Measurements from ENCODE around the gene CPS1. TPM values are rescaled to one million over a fixed set of nuclear protein-coding genes. Genes with fewer than 3 reads are reported as not detected.

Gene CPS1
- 1 to 10 TPM; 2.5 to 4.7 (median 3.2) TPM for polyA plus RNA-seq (ENCODE audit: insufficient read length in 3 of 3)
- long read RNA-seq, donor 1, result 0 reads
- long read RNA-seq, donor 2, result 0 reads
- long read RNA-seq, donor 3, result 0 reads
- long read RNA-seq, donor 4, result 0 reads
- long read RNA-seq, donor 5, result 0 reads
- long read RNA-seq, donor 6, result 0 reads
- long read RNA-seq, donor 7, result 0 reads
- long read RNA-seq, donor 8, result 0 reads
- long read RNA-seq, donor 9, result 0 reads
- long read RNA-seq, donor 10, result 0 reads
- long read RNA-seq, donor 11, result 0 reads
- long read RNA-seq, donor 12, result 0 reads
- long read RNA-seq, donor 13, result 0 reads
- long read RNA-seq, donor 14, result 0 reads
- long read RNA-seq, donor 15, partial matches to known transcripts, result 74 of 74 reads
- long read RNA-seq, donor 15, other reads (novel, unspliced or antisense), result 0 of 74 reads
- long read RNA-seq, donor 16, result 0 reads

GRCh38 chr2:210556329-210556980 is at the start of gene CPS1:
Gene CPS1, plus strand, starts transcription at chr2:210556599. Its CDS starts 135 bp downstream, at chr2:210556734.
- no peak for DNase-seq

GRCh38 chr2:210515911-210516310 is 40.5 kb upstream of the CPS1 start:
- DNase-seq, result no peak

- no peak for DNase-seq
Measured at GRCh38 chr2:210517264-210517663, 39.1 kb upstream of the CPS1 start.

- no peak for DNase-seq
Measured at GRCh38 chr2:210519594-210519993, 36.8 kb upstream of the CPS1 start.

- no peak for DNase-seq
Measured at GRCh38 chr2:210522399-210522798, 34.0 kb upstream of the CPS1 start.

GRCh38 chr2:210523650-210524289 is 32.6 kb upstream of the CPS1 start:
- DNase-seq, result no peak

- DNase-seq, result no peak
Measured at GRCh38 chr2:210524533-210524932, 31.9 kb upstream of the CPS1 start.

GRCh38 chr2:210527286-210527685 is 29.1 kb upstream of the CPS1 start:
- no peak for DNase-seq

GRCh38 chr2:210528716-210529115 is 27.7 kb upstream of the CPS1 start:
- DNase-seq, result no peak

- DNase-seq, result no peak
Measured at GRCh38 chr2:210531050-210531449, 25.3 kb upstream of the CPS1 start.

- DNase-seq, result no peak
Measured at GRCh38 chr2:210531482-210531881, 24.9 kb upstream of the CPS1 start.

GRCh38 chr2:210533389-210533788 is 23.0 kb upstream of the CPS1 start:
- no peak for DNase-seq

GRCh38 chr2:210534879-210535278 is 21.5 kb upstream of the CPS1 start:
- DNase-seq, result no peak

GRCh38 chr2:210536973-210537650 is 19.3 kb upstream of the CPS1 start:
- no peak for DNase-seq

- no peak for DNase-seq
Measured at GRCh38 chr2:210539035-210539434, 17.4 kb upstream of the CPS1 start.

- no peak for DNase-seq
Measured at GRCh38 chr2:210539578-210540416, 16.6 kb upstream of the CPS1 start.

- no peak for DNase-seq
Measured at GRCh38 chr2:210540471-210540870, 15.9 kb upstream of the CPS1 start.

- DNase-seq, result no peak
Measured at GRCh38 chr2:210540900-210541289, 15.5 kb upstream of the CPS1 start.

GRCh38 chr2:210541290-210541902 is 15.0 kb upstream of the CPS1 start:
- DNase-seq, result peak; percentile 35

GRCh38 chr2:210544007-210544590 is 12.3 kb upstream of the CPS1 start:
- no peak for DNase-seq

- no peak for DNase-seq
Measured at GRCh38 chr2:210544831-210545230, 11.6 kb upstream of the CPS1 start.
